ENCODE measurements around the gene ZKSCAN8. TPM values are rescaled to one million over a fixed set of nuclear protein-coding genes. Genes with fewer than 3 reads are reported as not detected.

Gene ZKSCAN8
- total RNA-seq, 2 experiments from 2014 or later: 16.6 to 22.3 TPM

GRCh38 chr6:28125401-28125800 is 16.3 kb upstream of the ZKSCAN8 start:
- peak overlapping the region; percentile 90 for H3K4me2 ChIP-seq (ENCODE audit: low read length)
- no peaks in the 10 kb centered on the region for H3K9me3 ChIP-seq (ENCODE audit: low read length)
- TF ChIP-seq EZH2phosphoT487 (IDR thresholded peaks at IDR 0.05; ENCODE audit: borderline replicate concordance, low read depth, low read length) (no peak), CTCF (conservative IDR thresholded peaks at IDR 0.05; ENCODE audit: low read length) (no peak)
- H4K20me1 ChIP-seq (ENCODE audit: insufficient read depth, low read length): peaks cover 5% of the 10 kb centered on the region; the same call in 1 of the 2 replicates
- peaks cover 36% of the 10 kb centered on the region for H3K4me1 ChIP-seq (ENCODE audit: insufficient read depth, low read length, poor library complexity, severe bottlenecking)
- ChIA-PET CTCF (ENCODE audit: unreplicated experiment) (no interaction called here), POLR2A (interaction anchor here (0.6 to 4.5 kb wide), 7 partner anchors 10 to 979 kb away, joined by 3 to 64 read pairs (median 4); partner anchors contain the start of gene ZKSCAN8)
- peaks cover 74% of the 10 kb centered on the region for H3K79me2 ChIP-seq (ENCODE audit: insufficient read depth, low read depth, low read length)
- peak overlapping the region; percentile 73 for H3K4me3 ChIP-seq (ENCODE audit: low read depth, low read length, poor library complexity, severe bottlenecking)
- intact Hi-C loops (cut with micrococcal nuclease; ENCODE audit: unreplicated experiment): loop anchor here (2.0 kb wide), 1 partner anchor 21 kb away; no protein-coding TSS in a partner anchor
- H3K9me2 ChIP-seq (ENCODE audit: insufficient read depth, low read length): no peaks in the 10 kb centered on the region
- DNase-seq (ENCODE audit: low spot score): peak; percentile 64
- H2AFZ ChIP-seq (ENCODE audit: low read length): no peak overlapping the region
- no TSS peak for BruUV-seq (replicated peaks)
- peaks cover 84% of the 10 kb centered on the region for H3K36me3 ChIP-seq (ENCODE audit: insufficient read depth, low read length)
- peak overlapping the region; percentile 48 for H3K27ac ChIP-seq (ENCODE audit: low read depth, low read length, poor library complexity, severe bottlenecking)

GRCh38 chr6:28134015-28134414 is 7.7 kb upstream of the ZKSCAN8 start:
- no peak overlapping the region for H3K27ac ChIP-seq (ENCODE audit: low read depth, low read length, poor library complexity, severe bottlenecking)
- H3K4me3 ChIP-seq (ENCODE audit: low read depth, low read length, poor library complexity, severe bottlenecking): no peak overlapping the region
- POLR2A ChIA-PET: interaction anchor here (0.7 to 1.3 kb wide), 3 partner anchors 8 to 229 kb away, joined by 3 to 8 read pairs (median 5); partner anchors contain the start of gene ZKSCAN8
- H3K9me2 ChIP-seq (ENCODE audit: insufficient read depth, low read length): no peaks in the 10 kb centered on the region
- no TSS peak for BruUV-seq (replicated peaks)
- H3K9me3 ChIP-seq (ENCODE audit: low read length): no peaks in the 10 kb centered on the region
- H2AFZ ChIP-seq (ENCODE audit: low read length): no peak overlapping the region
- TF ChIP-seq CTCF (conservative IDR thresholded peaks at IDR 0.05; ENCODE audit: low read length) (peak; percentile 76), EZH2phosphoT487 (IDR thresholded peaks at IDR 0.05; ENCODE audit: borderline replicate concordance, low read depth, low read length) (no peak)
- H3K36me3 ChIP-seq (ENCODE audit: insufficient read depth, low read length): peaks cover 50% of the 10 kb centered on the region
- DNase-seq (ENCODE audit: low spot score): peak; percentile 55
- H3K4me2 ChIP-seq (ENCODE audit: low read length): peak overlapping the region; percentile 39
- CTCF ChIA-PET (ENCODE audit: unreplicated experiment): no interaction called here
- peaks cover 76% of the 10 kb centered on the region for H3K79me2 ChIP-seq (ENCODE audit: insufficient read depth, low read depth, low read length)
- H3K4me1 ChIP-seq (ENCODE audit: insufficient read depth, low read length, poor library complexity, severe bottlenecking): peaks cover 42% of the 10 kb centered on the region
- intact Hi-C loops (cut with micrococcal nuclease; ENCODE audit: unreplicated experiment): no loop called here
- H4K20me1 ChIP-seq (ENCODE audit: insufficient read depth, low read length): peaks cover 4% of the 10 kb centered on the region; the same call in 1 of the 2 replicates

- H3K79me2 ChIP-seq (ENCODE audit: insufficient read depth, low read depth, low read length): peaks cover 69% of the 10 kb centered on the region
- H2AFZ ChIP-seq (ENCODE audit: low read length): no peak overlapping the region
- peaks cover 42% of the 10 kb centered on the region for H3K4me1 ChIP-seq (ENCODE audit: insufficient read depth, low read length, poor library complexity, severe bottlenecking)
- no TSS peak for BruUV-seq (replicated peaks)
- H3K4me2 ChIP-seq (ENCODE audit: low read length): peak overlapping the region; percentile 39
- peaks cover 43% of the 10 kb centered on the region for H3K36me3 ChIP-seq (ENCODE audit: insufficient read depth, low read length)
- TF ChIP-seq CTCF (conservative IDR thresholded peaks at IDR 0.05; ENCODE audit: low read length): no peak
- no peak for TF ChIP-seq EZH2phosphoT487 (IDR thresholded peaks at IDR 0.05; ENCODE audit: borderline replicate concordance, low read depth, low read length)
- POLR2A ChIA-PET: interaction anchor here (0.7 kb wide), 2 partner anchors 112 to 229 kb away, joined by 3 to 8 read pairs; no protein-coding TSS in a partner anchor
- peak overlapping the region; percentile 22 for H3K27ac ChIP-seq (ENCODE audit: low read depth, low read length, poor library complexity, severe bottlenecking)
- no peaks in the 10 kb centered on the region for H3K9me2 ChIP-seq (ENCODE audit: insufficient read depth, low read length)
- CTCF ChIA-PET (ENCODE audit: unreplicated experiment): no interaction called here
- peak overlapping the region; percentile 13 for H3K4me3 ChIP-seq (ENCODE audit: low read depth, low read length, poor library complexity, severe bottlenecking)
- no peak for DNase-seq (ENCODE audit: low spot score)
- intact Hi-C loops (cut with micrococcal nuclease; ENCODE audit: unreplicated experiment): no loop called here
- peaks cover 4% of the 10 kb centered on the region; the same call in 1 of the 2 replicates for H4K20me1 ChIP-seq (ENCODE audit: insufficient read depth, low read length)
- H3K9me3 ChIP-seq (ENCODE audit: low read length): no peaks in the 10 kb centered on the region
Measured at GRCh38 chr6:28134716-28135115, 7.0 kb upstream of the ZKSCAN8 start.

Data from OCI-LY7 (cell line).